SK-N-MC (cell line): Measurements from ENCODE around the gene YPEL3.
"Not testable (repeated sequence)": the region's sequence is repeated elsewhere in the genome, so short reads cannot be mapped to it uniquely, and the experiment has no call there.

Source experiments
- DNase-seq: peaks from one replicate; pipeline ENCODE4 v3.0.0-alpha.2; 2011; ENCODE audit warnings: low read depth, low spot score
- H3K27ac ChIP-seq: fragments of 200-600 bp; sonication (generic); 2 replicates; pipeline ENCODE4 v1.5.1; 2016; ENCODE audit warnings: mixed run types
- H3K36me3 ChIP-seq: fragments of 200-600 bp; sonication (generic); 2 replicates; pipeline ENCODE4 v1.6.1; 2017; ENCODE audit warnings: antibody characterized with exemption, low read length, mixed read lengths; ENCODE audit not compliant: insufficient read depth
- H3K4me3 ChIP-seq: fragments of 200-600 bp; sonication (generic); 2 replicates; pipeline ENCODE4 v1.5.1; 2016
- H3K9ac ChIP-seq: fragments of 200-600 bp; sonication (generic); 2 replicates; pipeline ENCODE4 v1.8.0; 2017; ENCODE audit warnings: mixed run types, mixed read lengths; ENCODE audit not compliant: insufficient read length
- H3K9me3 ChIP-seq: fragments of 200-600 bp; sonication (generic); 2 replicates; pipeline ENCODE4 v1.6.1; 2017; ENCODE audit warnings: low read depth, mild to moderate bottlenecking, antibody characterized with exemption, low read length, moderate library complexity, mixed read lengths
- EZH2 ChIP-seq: fragments of 200-600 bp; sonication (generic); IDR thresholded peaks from one replicate; pipeline ENCODE4 v1.6.1; 2017; ENCODE audit warnings: antibody characterized with exemption
- FOXP2 ChIP-seq: optimal IDR thresholded peaks from 2 replicates; pipeline ENCODE3; 2011; ENCODE audit warnings: mild to moderate bottlenecking, moderate library complexity; ENCODE audit not compliant: insufficient read depth; ENCODE audit errors: extremely low read length, control extremely low read depth
- POLR2AphosphoS5 ChIP-seq: IDR thresholded peaks from 2 replicates; pipeline ENCODE4 v1.6.1; 2012; ENCODE audit warnings: mild to moderate bottlenecking, low read depth, low read length, borderline replicate concordance

Gene YPEL3

GRCh38 chr16:30122604-30123160 is 26.7 kb upstream of the YPEL3 start:
- Histone ChIP-seq H3K27ac (peak overlapping the region; percentile 57; the same call in 1 of the 2 replicates), H3K4me3 (peak overlapping the region; percentile 89), H3K9ac (peak overlapping the region; percentile 80), H3K9me3 (no peaks in the 10 kb centered on the region), H3K36me3 (peaks cover 12% of the 10 kb centered on the region; the same call in 1 of the 2 replicates)
- DNase-seq, result no peak
- no peak for TF ChIP-seq EZH2
- TF ChIP-seq POLR2AphosphoS5, result no peak
- no peak for TF ChIP-seq FOXP2

- no peak for TF ChIP-seq POLR2AphosphoS5
- TF ChIP-seq FOXP2, result no peak
- no peak for TF ChIP-seq EZH2
- no peak for DNase-seq
- Histone ChIP-seq H3K36me3 (peaks cover 14% of the 10 kb centered on the region; the same call in 1 of the 2 replicates), H3K9me3 (no peaks in the 10 kb centered on the region), H3K9ac (peak overlapping the region; percentile 80), H3K27ac (0 out of 2 replicates have a peak overlapping the region, but pooled peaks have one; percentile 57), H3K4me3 (peak overlapping the region; percentile 89)
These were observed 25.9 kb upstream of the YPEL3 start for GRCh38 chr16:30121741-30122571.

- Histone ChIP-seq H3K9ac (no peak overlapping the region), H3K27ac (no peak overlapping the region), H3K4me3 (no peak overlapping the region), H3K9me3 (no peaks in the 10 kb centered on the region), H3K36me3 (peaks cover 14% of the 10 kb centered on the region; the same call in 1 of the 2 replicates)
- no peak for DNase-seq
- no peak for TF ChIP-seq EZH2
- TF ChIP-seq POLR2AphosphoS5, result no peak
- TF ChIP-seq FOXP2, result no peak
These were observed 24.5 kb upstream of the YPEL3 start for GRCh38 chr16:30120340-30121105.

GRCh38 chr16:30119428-30119827 is 23.4 kb upstream of the YPEL3 start:
- no peak for TF ChIP-seq FOXP2
- no peak overlapping the region for H3K4me3 ChIP-seq
- H3K9ac ChIP-seq, result no peak overlapping the region
- peaks cover 14% of the 10 kb centered on the region; the same call in 1 of the 2 replicates for H3K36me3 ChIP-seq
- no peaks in the 10 kb centered on the region for H3K9me3 ChIP-seq
- no peak for DNase-seq
- H3K27ac ChIP-seq, result no peak overlapping the region

- no peak overlapping the region for H3K27ac ChIP-seq
- no peak overlapping the region for H3K4me3 ChIP-seq
- peaks cover 14% of the 10 kb centered on the region; the same call in 1 of the 2 replicates for H3K36me3 ChIP-seq
- no peak for TF ChIP-seq EZH2
- TF ChIP-seq FOXP2, result no peak
- TF ChIP-seq POLR2AphosphoS5, result no peak
- no peaks in the 10 kb centered on the region for H3K9me3 ChIP-seq
- no peak for DNase-seq
- no peak overlapping the region for H3K9ac ChIP-seq
These were observed 21.8 kb upstream of the YPEL3 start for GRCh38 chr16:30117768-30118167.

GRCh38 chr16:30116291-30117207 is 20.5 kb upstream of the YPEL3 start:
- Histone ChIP-seq H3K4me3 (no peak overlapping the region), H3K9me3 (no peaks in the 10 kb centered on the region), H3K9ac (no peak overlapping the region), H3K36me3 (peaks cover 14% of the 10 kb centered on the region; the same call in 1 of the 2 replicates), H3K27ac (no peak overlapping the region)
- no peak for TF ChIP-seq EZH2
- DNase-seq, result no peak

GRCh38 chr16:30115238-30115637 is 19.2 kb upstream of the YPEL3 start:
- Histone ChIP-seq H3K27ac (no peak overlapping the region), H3K4me3 (no peak overlapping the region), H3K9me3 (no peaks in the 10 kb centered on the region), H3K36me3 (peaks cover 14% of the 10 kb centered on the region; the same call in 1 of the 2 replicates), H3K9ac (no peak overlapping the region)
- DNase-seq, result no peak
- no peak for TF ChIP-seq FOXP2
- TF ChIP-seq EZH2, result no peak
- TF ChIP-seq POLR2AphosphoS5, result no peak

- H3K36me3 ChIP-seq, result peaks cover 14% of the 10 kb centered on the region; the same call in 1 of the 2 replicates
- not testable (repeated sequence) for DNase-seq, H3K9me3 ChIP-seq, H3K9ac ChIP-seq, H3K27ac ChIP-seq, H3K4me3 ChIP-seq
These were observed 18.8 kb upstream of the YPEL3 start for GRCh38 chr16:30114833-30115232.
